ENCODE results near the gene DSEL. TPM values are rescaled to one million over a fixed set of nuclear protein-coding genes. Genes with fewer than 3 reads are reported as not detected.

DSEL gene
- total RNA-seq, 2 donors from 2014 or later: 0.72 to 1.6 TPM

DNA sequence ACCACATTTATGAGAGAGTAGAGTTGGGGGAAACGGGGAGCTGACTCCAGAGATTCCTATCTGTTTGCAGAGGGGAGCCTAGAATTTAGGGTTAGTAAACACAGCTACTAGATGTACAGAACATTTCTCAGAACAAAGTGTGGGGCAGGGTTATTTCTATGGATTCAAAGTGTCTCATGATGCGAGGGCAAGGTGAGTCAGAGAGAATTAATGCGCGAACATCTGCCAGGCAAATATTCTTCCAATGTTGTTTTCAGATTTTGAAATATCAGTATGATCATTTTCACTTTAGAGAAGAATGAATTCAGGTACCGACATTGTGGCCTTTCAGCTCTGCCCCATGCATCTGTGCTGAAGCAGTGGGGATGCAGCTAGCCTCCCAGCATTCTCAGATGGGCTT lies 2.0 kb upstream of the DSEL start:
- TF ChIP-seq CTCF (IDR thresholded peaks at IDR 0.05): no peak
- Histone ChIP-seq H3K9ac (ENCODE audit: low read depth in 2 of 2, low read length in 2 of 2) (no peak overlapping the region), H3K36me3 (no peaks in the 10 kb centered on the region), H3K27ac (no peak overlapping the region), H3K4me1 (no peaks in the 10 kb centered on the region), H3K9me3 (no peaks in the 10 kb centered on the region), H3K4me3 (no peak overlapping the region), H3K27me3 (no peaks in the 10 kb centered on the region)
- intact Hi-C loops (cut with DNase I): no loop called here
- DNase-seq: no peak

- no peaks in the 10 kb centered on the region for H3K27me3 ChIP-seq
- H3K4me1 ChIP-seq: no peaks in the 10 kb centered on the region
- peak overlapping the region; percentile 5 for H3K27ac ChIP-seq
- H3K36me3 ChIP-seq: no peaks in the 10 kb centered on the region
- intact Hi-C loops (cut with DNase I): no loop called here
- no peak for TF ChIP-seq CTCF (IDR thresholded peaks at IDR 0.05)
- peak overlapping the region; percentile 21 to 28 for H3K9ac ChIP-seq (ENCODE audit: low read depth in 2 of 2, low read length in 2 of 2)
- H3K9me3 ChIP-seq: no peaks in the 10 kb centered on the region
- no peak for DNase-seq
- H3K4me3 ChIP-seq: peak overlapping the region; percentile 28
Measured at GRCh38 chr18:67517444-67517765, 885 bp upstream of the DSEL start.

DNA sequence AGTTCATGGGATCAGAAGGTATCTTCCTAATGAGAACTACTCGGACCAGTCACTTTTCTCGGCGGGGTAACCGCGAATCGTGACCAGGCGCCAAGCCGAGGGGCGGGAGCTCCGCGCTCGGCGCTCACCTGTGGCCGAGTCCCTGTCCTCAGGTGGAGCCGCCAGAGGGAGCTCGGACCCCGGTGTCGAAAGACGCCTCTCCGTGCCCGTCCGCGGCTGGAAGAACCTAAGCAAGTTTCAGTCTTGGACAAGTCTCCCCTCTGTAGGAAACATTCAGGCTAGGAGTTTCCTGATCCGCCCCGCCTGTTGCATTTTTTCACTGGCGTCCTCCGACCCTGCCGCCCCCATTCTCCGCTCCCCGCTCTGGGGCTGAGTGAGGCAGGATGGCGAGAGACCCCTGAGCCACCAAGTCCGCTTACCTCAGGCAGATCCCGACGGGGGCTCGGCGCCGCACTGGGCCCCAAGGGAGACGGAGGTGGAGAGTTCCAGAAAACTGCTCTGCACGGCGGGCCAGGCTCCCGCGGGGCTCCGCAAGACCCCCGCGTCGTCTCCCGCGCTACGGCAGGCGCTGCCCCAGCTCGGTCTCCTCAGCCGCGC lies 480 bp downstream of the DSEL start:
- peak; percentile 85 for DNase-seq
- intact Hi-C loops (cut with DNase I): no loop called here
- Histone ChIP-seq H3K9ac (ENCODE audit: low read depth in 2 of 2, low read length in 2 of 2) (peak overlapping the region; percentile 43 to 63), H3K27me3 (no peaks in the 10 kb centered on the region), H3K36me3 (no peaks in the 10 kb centered on the region), H3K4me1 (no peaks in the 10 kb centered on the region), H3K9me3 (no peaks in the 10 kb centered on the region), H3K4me3 (peak overlapping the region; percentile 51), H3K27ac (peak overlapping the region; percentile 39)
- peak; percentile 49 for TF ChIP-seq CTCF (IDR thresholded peaks at IDR 0.05)

DNA sequence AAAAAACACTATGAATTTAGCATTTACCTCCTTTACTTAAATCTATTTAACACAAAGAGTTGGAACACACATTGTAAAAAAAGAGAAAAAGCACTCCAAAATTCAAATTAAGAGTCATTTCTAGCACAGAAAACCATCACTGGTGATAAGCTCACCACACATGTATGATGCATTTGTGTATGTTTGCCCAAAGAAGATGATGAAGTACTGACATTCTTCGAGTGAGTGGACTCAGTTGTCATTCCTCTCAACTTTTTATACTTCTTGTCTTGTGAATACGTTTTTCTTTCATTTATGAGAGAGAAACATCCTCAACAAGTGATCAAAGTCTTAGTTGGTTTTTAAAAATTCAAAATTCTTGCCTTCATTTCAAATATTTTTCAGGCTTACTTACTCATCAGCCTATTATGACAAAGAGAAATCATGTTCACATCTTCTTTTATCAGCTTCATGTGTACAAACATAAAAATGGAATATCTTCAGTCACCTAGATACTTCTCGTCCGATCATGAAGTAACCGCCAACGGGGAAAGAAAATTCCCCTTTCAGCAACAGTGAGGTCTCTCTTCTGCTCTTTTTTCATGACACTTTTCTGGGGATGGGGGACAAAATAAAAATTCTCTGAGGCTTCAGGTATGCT lies 1.5 kb downstream of the DSEL start:
- DNase-seq: no peak
- Histone ChIP-seq H3K9me3 (no peaks in the 10 kb centered on the region), H3K27ac (no peak overlapping the region), H3K36me3 (no peaks in the 10 kb centered on the region), H3K27me3 (no peaks in the 10 kb centered on the region), H3K9ac (ENCODE audit: low read depth in 2 of 2, low read length in 2 of 2) (no peak overlapping the region), H3K4me3 (peak overlapping the region; percentile 51), H3K4me1 (no peaks in the 10 kb centered on the region)
- no peak for TF ChIP-seq CTCF (IDR thresholded peaks at IDR 0.05)
- intact Hi-C loops (cut with DNase I): no loop called here

DNA sequence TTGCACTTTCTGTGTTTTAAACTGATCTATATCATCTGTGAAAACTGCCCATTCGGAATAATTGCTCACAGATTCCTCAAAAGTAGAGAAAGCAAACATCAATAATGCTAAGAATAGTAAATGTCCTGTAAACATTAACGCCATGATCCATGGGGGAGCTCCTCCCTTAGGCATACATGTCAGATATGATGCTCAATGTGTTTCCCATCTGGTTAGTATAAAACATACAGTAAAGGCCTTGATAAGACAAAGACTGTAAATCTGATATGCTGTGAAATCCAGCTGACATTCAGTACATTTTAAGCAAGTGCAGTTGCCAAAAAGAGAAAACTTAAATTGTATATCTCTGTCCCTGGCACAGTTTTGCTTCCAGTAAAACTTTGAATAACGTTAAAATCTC lies 2.1 kb downstream of the DSEL start:
- intact Hi-C loops (cut with DNase I): no loop called here
- Histone ChIP-seq H3K4me1 (no peaks in the 10 kb centered on the region), H3K36me3 (no peaks in the 10 kb centered on the region), H3K9me3 (no peaks in the 10 kb centered on the region), H3K4me3 (no peak overlapping the region), H3K27me3 (no peaks in the 10 kb centered on the region), H3K9ac (ENCODE audit: low read depth in 2 of 2, low read length in 2 of 2) (no peak overlapping the region), H3K27ac (no peak overlapping the region)
- DNase-seq: no peak
- no peak for TF ChIP-seq CTCF (IDR thresholded peaks at IDR 0.05)

Measured in colonic mucosa (tissue), 4 donors.